Mesenchymal stem cell (in vitro differentiated cells and primary cell): ENCODE data around the gene ORAI2.
A peak's percentile ranks its signal among the peaks of the same experiment; 100 is the strongest.

Source experiments
- DNase-seq: peaks from one replicate; pipeline ENCODE4 v3.0.0-alpha.2; 2013
- H2AFZ ChIP-seq: one replicate; pipeline ENCODE4 v1.6.1; 2013; ENCODE audit warnings: low read depth, mild to moderate bottlenecking, control low read depth, inconsistent platforms, low read length, moderate library complexity
- H2AK5ac ChIP-seq: 2 replicates; pipeline ENCODE4 v1.6.1; 2013; ENCODE audit warnings: low read length, moderate library complexity, mild to moderate bottlenecking, inconsistent platforms; ENCODE audit not compliant: severe bottlenecking
- H2BK120ac ChIP-seq: one replicate; pipeline ENCODE4 v1.6.1; 2013; ENCODE audit warnings: low read depth, mild to moderate bottlenecking, inconsistent platforms, low read length, moderate library complexity
- H2BK12ac ChIP-seq, 2 experiments: one replicate each; pipeline ENCODE4 v1.6.1; 2013; ENCODE audit warnings: inconsistent platforms in 2 of 2, low read length in 2 of 2, mild to moderate bottlenecking in 2 of 2, moderate library complexity in 2 of 2, control low read depth in 1 of 2
- H2BK15ac ChIP-seq: one replicate; pipeline ENCODE4 v1.6.1; 2013; ENCODE audit warnings: mild to moderate bottlenecking, low read depth, inconsistent platforms; ENCODE audit not compliant: poor library complexity, severe bottlenecking
- H2BK5ac ChIP-seq: 2 replicates; pipeline ENCODE4 v1.6.1; 2013; ENCODE audit warnings: low read depth, mild to moderate bottlenecking, low read length, control low read depth, inconsistent platforms; ENCODE audit not compliant: poor library complexity, severe bottlenecking
- H3K14ac ChIP-seq, 2 experiments: one replicate each; pipeline ENCODE4 v1.6.1; 2013; ENCODE audit warnings: inconsistent platforms in 2 of 2, low read length in 2 of 2, control low read depth in 1 of 2, mild to moderate bottlenecking in 1 of 2, moderate library complexity in 1 of 2
- H3K18ac ChIP-seq, 2 experiments: one replicate each; pipeline ENCODE4 v1.6.1; 2013; ENCODE audit warnings: inconsistent platforms in 2 of 2, low read length in 2 of 2, control low read depth in 1 of 2, low read depth in 1 of 2, mild to moderate bottlenecking in 1 of 2
- H3K23ac ChIP-seq, 2 experiments: one replicate each; pipeline ENCODE4 v1.6.1; 2013; ENCODE audit warnings: inconsistent platforms in 2 of 2, low read length in 2 of 2, mild to moderate bottlenecking in 2 of 2, moderate library complexity in 2 of 2, control low read depth in 1 of 2
- H3K27ac ChIP-seq: 2 replicates; pipeline ENCODE4 v1.5.1; 2013; ENCODE audit warnings: mild to moderate bottlenecking, moderate library complexity, low read length, control low read depth, inconsistent platforms; ENCODE audit not compliant: poor library complexity, severe bottlenecking
- H3K27me3 ChIP-seq, 2 experiments: 2 replicates each; pipeline versions ENCODE4 v1.6.1 to v1.7.0; 2013; ENCODE audit warnings: low read length in 2 of 2, mild to moderate bottlenecking in 2 of 2, moderate library complexity in 2 of 2, control low read depth in 1 of 2, inconsistent platforms in 1 of 2; ENCODE audit not compliant: control insufficient read depth in 1 of 2, insufficient read depth in 1 of 2
- H3K36me3 ChIP-seq, 2 experiments: 2 replicates each; pipeline versions ENCODE4 v1.6.1 to v1.7.0; 2013; ENCODE audit warnings: low read length in 2 of 2, control low read depth in 1 of 2, inconsistent platforms in 1 of 2, low read depth in 1 of 2, mild to moderate bottlenecking in 1 of 2; ENCODE audit not compliant: insufficient read depth in 2 of 2, control insufficient read depth in 1 of 2
- H3K4ac ChIP-seq, 2 experiments: one replicate each; pipeline ENCODE4 v1.6.1; 2013; ENCODE audit warnings: inconsistent platforms in 2 of 2, low read length in 2 of 2, mild to moderate bottlenecking in 2 of 2, moderate library complexity in 2 of 2, control low read depth in 1 of 2, low read depth in 1 of 2
- H3K4me1 ChIP-seq: 2 replicates; pipeline ENCODE4 v1.6.1; 2013; ENCODE audit warnings: low read depth, low read length, control low read depth; ENCODE audit not compliant: control insufficient read depth, insufficient read depth
- H3K4me2 ChIP-seq: 2 replicates; pipeline ENCODE4 v1.6.1; 2013; ENCODE audit warnings: low read length, mild to moderate bottlenecking, inconsistent platforms; ENCODE audit not compliant: poor library complexity, severe bottlenecking
- H3K4me3 ChIP-seq, 2 experiments: 2 replicates each; pipeline versions ENCODE4 v1.5.1 to v1.7.0; 2013; ENCODE audit warnings: low read length in 2 of 2, mild to moderate bottlenecking in 2 of 2, control low read depth in 1 of 2, low read depth in 1 of 2; ENCODE audit not compliant: insufficient read depth in 1 of 2
- H3K79me1 ChIP-seq: replicated peaks from 2 replicates; pipeline ENCODE4 v1.6.1; 2013; ENCODE audit warnings: mild to moderate bottlenecking, control low read depth, low read length, inconsistent platforms; ENCODE audit not compliant: poor library complexity, severe bottlenecking
- H3K9ac ChIP-seq: 2 replicates; pipeline ENCODE4 v1.7.0; 2013; ENCODE audit warnings: mild to moderate bottlenecking, low read length, moderate library complexity
- H3K9me3 ChIP-seq: 2 replicates; pipeline ENCODE4 v1.7.0; 2013; ENCODE audit warnings: mild to moderate bottlenecking, low read length; ENCODE audit not compliant: control insufficient read depth
- H4K8ac ChIP-seq: one replicate; pipeline ENCODE4 v1.6.1; 2013; ENCODE audit warnings: inconsistent platforms, mild to moderate bottlenecking, low read length, moderate library complexity
- H4K91ac ChIP-seq: one replicate; pipeline ENCODE4 v1.6.1; 2013; ENCODE audit warnings: mild to moderate bottlenecking, low read length, inconsistent platforms
- WGBS: methylation state at CpG from one replicate; pipeline ENCODE4 v1.1.7; 2013; ENCODE audit warnings: mixed read lengths; 5-methylcytosine and 5-hydroxymethylcytosine counted together

ORAI2 gene

DNA sequence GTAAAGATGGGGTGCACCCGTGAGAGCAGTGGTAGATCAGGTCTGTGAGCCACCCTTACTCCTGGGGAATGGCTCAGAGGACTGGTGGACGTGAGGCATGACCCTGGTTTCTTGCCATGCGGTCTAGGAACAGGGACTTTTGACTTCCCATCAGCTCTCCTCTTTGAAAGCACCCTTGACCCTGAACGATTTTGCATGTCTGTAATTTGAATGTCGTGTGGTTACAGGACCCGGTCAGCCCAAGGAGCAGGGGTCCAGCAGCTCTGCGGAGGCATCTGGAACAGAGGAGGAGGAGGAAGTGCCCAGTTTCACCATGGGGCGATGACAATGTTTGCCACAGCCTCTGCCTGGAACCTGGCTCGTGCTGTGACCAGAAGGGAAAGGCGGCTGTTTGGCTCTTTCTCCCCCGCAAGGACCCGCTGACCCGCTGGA is 8.6 kb upstream of the ORAI2 start:
- H2BK12ac ChIP-seq = no peak overlapping the region
- WGBS = 98% methylated on average over 13 of the region's 13 CpGs
- H3K4me1 ChIP-seq = peaks cover 17% of the 10 kb centered on the region
- H2BK5ac ChIP-seq = no peak overlapping the region
- no peak overlapping the region for H2BK120ac ChIP-seq
- no peaks in the 10 kb centered on the region for H3K27me3 ChIP-seq
- H3K14ac ChIP-seq = no peak overlapping the region
- H3K79me1 ChIP-seq = peaks cover 7% of the 10 kb centered on the region
- H2AFZ ChIP-seq = no peak overlapping the region
- no peak for DNase-seq
- no peak overlapping the region for H3K4ac ChIP-seq
- no peak overlapping the region for H2BK15ac ChIP-seq
- H3K9me3 ChIP-seq = no peaks in the 10 kb centered on the region
- H4K91ac ChIP-seq = no peak overlapping the region
- no peak overlapping the region for H3K27ac ChIP-seq
- H3K18ac ChIP-seq = no peak overlapping the region
- no peak overlapping the region for H3K4me3 ChIP-seq
- peaks cover 54 to 67% of the 10 kb centered on the region in 2 experiments for H3K36me3 ChIP-seq
- H2AK5ac ChIP-seq = no peak overlapping the region
- H3K4me2 ChIP-seq = no peak overlapping the region
- no peak overlapping the region for H3K23ac ChIP-seq
- H4K8ac ChIP-seq = no peak overlapping the region
- H3K9ac ChIP-seq = no peak overlapping the region

DNA sequence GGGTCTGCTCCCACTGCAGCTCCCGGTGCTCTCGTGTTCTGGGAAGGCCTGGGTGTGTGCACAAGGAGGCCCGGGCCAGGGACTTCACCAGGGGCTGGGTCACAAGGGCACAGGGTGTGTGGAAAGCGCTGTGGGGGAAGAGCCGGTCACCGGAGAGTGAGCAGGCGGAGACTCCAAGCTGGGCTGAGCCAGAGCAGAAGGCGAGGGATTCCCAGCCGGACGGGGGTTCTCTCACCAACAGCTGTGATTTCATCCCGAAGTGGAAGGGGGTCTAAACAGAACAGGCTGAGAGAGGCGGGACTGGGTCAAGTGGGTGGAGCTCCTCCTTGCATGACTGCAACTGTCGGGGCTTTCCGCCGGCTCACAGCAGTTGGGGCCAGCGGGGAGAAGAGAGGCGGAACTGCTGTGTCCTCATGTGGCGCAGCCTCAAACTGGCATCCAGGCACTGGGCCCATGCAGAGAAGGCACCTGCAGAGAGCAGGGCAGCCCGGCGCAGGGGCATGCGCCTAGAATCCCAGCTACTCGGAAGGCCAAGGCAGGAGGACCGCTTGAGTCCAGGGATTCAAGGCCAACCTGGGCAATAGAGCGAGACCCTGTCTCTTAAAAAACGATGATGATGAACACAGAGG is 7.6 kb upstream of the ORAI2 start:
- Histone ChIP-seq H2BK12ac (no peak overlapping the region), H2AK5ac (no peak overlapping the region), H3K4me2 (peak overlapping the region; percentile 32), H3K27ac (peak overlapping the region; percentile 21), H3K4ac (no peak overlapping the region), H2BK5ac (no peak overlapping the region), H3K9me3 (no peaks in the 10 kb centered on the region), H3K79me1 (peaks cover 4% of the 10 kb centered on the region), H2BK120ac (no peak overlapping the region), H3K9ac (no peak overlapping the region), H3K14ac (no peak overlapping the region), H4K8ac (no peak overlapping the region), H2AFZ (no peak overlapping the region), H4K91ac (no peak overlapping the region), H3K23ac (no peak overlapping the region), H3K27me3 (no peaks in the 10 kb centered on the region), H3K4me1 (peaks cover 17% of the 10 kb centered on the region), H3K18ac (no peak overlapping the region), H3K4me3 (no peak overlapping the region), H3K36me3 (peaks cover 52 to 58% of the 10 kb centered on the region in 2 experiments), H2BK15ac (no peak overlapping the region)
- WGBS = 93% methylated on average over 25 of the region's 25 CpGs
- no peak for DNase-seq

DNA sequence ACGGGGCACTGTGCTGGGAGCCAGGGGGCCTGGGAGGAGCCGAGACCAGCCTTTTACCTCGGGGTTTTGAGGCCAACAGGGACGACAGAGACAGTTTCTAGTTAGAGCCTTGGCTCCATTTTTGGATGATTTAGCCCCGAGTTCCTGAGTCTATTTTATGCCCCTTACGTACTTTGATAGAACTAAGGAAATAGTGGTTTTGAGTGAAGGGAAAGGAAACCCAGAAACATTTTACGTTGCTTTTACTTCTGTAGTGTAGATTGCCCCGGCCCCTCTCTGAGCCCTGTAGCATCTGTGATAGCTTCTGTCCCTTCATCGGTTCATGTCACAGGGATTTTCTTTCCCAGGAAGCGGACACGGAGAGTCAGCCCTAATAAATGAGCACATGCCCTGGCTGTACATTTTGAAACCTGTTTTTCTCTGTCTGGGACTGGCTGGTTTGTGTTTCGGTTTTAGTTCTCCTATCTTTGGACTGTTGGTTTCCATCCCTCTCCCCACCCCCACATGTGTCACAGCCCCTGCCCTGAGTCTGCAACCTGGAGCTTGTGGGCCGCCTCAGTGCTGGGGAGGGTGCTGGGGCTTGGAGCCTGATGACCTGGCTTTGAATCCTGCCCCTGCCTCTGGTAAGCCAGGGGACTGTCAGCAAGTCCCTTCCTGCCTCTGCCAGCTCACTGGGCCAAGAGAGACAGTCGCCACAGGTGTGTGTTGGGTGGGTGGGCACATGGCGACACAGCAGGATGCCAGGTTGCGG is 6.9 kb upstream of the ORAI2 start:
- WGBS = 95% methylated on average over 14 of the region's 16 CpGs
- no peak overlapping the region for H2BK12ac ChIP-seq
- no peak overlapping the region for H2BK15ac ChIP-seq
- H2BK5ac ChIP-seq = no peak overlapping the region
- peaks cover 47 to 51% of the 10 kb centered on the region in 2 experiments for H3K36me3 ChIP-seq
- no peak overlapping the region for H3K18ac ChIP-seq
- no peak overlapping the region for H3K9ac ChIP-seq
- H3K4me1 ChIP-seq = peaks cover 21% of the 10 kb centered on the region
- no peak overlapping the region for H4K8ac ChIP-seq
- no peaks in the 10 kb centered on the region for H3K9me3 ChIP-seq
- H3K27me3 ChIP-seq = no peaks in the 10 kb centered on the region
- no peak overlapping the region for H2AK5ac ChIP-seq
- H3K79me1 ChIP-seq = peaks cover 3% of the 10 kb centered on the region
- H3K27ac ChIP-seq = no peak overlapping the region
- no peak overlapping the region for H3K4ac ChIP-seq
- no peak overlapping the region for H3K23ac ChIP-seq
- no peak overlapping the region for H4K91ac ChIP-seq
- H3K14ac ChIP-seq = no peak overlapping the region
- no peak overlapping the region for H2BK120ac ChIP-seq
- H3K4me3 ChIP-seq = no peak overlapping the region
- no peak overlapping the region for H2AFZ ChIP-seq
- DNase-seq = no peak
- H3K4me2 ChIP-seq = no peak overlapping the region

DNA sequence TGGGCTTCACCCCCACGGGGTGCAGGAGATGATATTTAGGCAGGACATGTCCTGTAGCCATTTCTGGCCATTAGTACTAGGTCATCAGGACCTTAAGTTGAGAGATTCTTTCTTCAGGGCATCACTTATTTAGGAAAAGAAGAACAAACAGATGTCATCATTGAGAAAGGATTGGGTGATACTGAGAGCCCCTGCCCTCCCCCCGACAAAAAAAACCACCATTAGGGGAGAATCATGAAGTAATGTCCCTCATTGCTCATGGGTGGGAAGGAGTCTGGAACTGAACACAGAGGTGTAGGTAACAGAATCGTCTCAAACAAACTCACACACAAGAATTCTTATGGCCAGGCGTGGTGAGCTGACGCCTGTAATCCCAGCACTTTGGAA is 6.4 kb upstream of the ORAI2 start:
- Histone ChIP-seq H3K4ac (no peak overlapping the region), H3K4me2 (no peak overlapping the region), H3K79me1 (peaks cover 3% of the 10 kb centered on the region), H4K8ac (no peak overlapping the region), H3K4me3 (no peak overlapping the region), H3K27ac (no peak overlapping the region), H3K23ac (no peak overlapping the region), H3K27me3 (no peaks in the 10 kb centered on the region), H2BK12ac (no peak overlapping the region), H3K18ac (no peak overlapping the region), H3K14ac (no peak overlapping the region), H2BK5ac (no peak overlapping the region), H3K9me3 (no peaks in the 10 kb centered on the region), H3K9ac (no peak overlapping the region), H2AK5ac (no peak overlapping the region), H3K4me1 (peaks cover 26% of the 10 kb centered on the region), H2BK15ac (no peak overlapping the region), H4K91ac (no peak overlapping the region), H3K36me3 (peaks cover 47% of the 10 kb centered on the region in 2 experiments), H2AFZ (no peak overlapping the region), H2BK120ac (no peak overlapping the region)
- DNase-seq = no peak
- WGBS = 94% methylated on average over 4 of the region's 5 CpGs
